Right atrium auricular region (tissue), 2 donors: Measurements from ENCODE around the gene RFXAP. TPM values are rescaled to one million over a fixed set of nuclear protein-coding genes. Genes with fewer than 3 reads are reported as not detected.

Source experiments
- DNase-seq: peaks from one replicate; pipeline ENCODE4 v3.0.0-alpha.2; 2019; ENCODE audit warnings: low spot score
- H3K27ac ChIP-seq, 2 donors: fragments of 200-600 bp; sonication (generic); 1 replicate in 1 of 2; 2 replicates in 1 of 2; pipeline ENCODE4 v1.5.1; 2016 to 2019
- H3K27me3 ChIP-seq, 2 donors: fragments of 200-600 bp; sonication (generic); one replicate each; pipeline versions ENCODE4 v1.5.1 to v1.6.0; 2017 to 2019
- H3K36me3 ChIP-seq: fragments of 200-600 bp; sonication (generic); one replicate; pipeline ENCODE4 v1.5.1; 2016
- H3K4me1 ChIP-seq, 2 donors: fragments of 200-600 bp; sonication (generic); one replicate each; pipeline versions ENCODE4 v1.5.1 to v1.6.0; 2017 to 2019
- H3K4me3 ChIP-seq, 2 donors: fragments of 200-600 bp; sonication (generic); 1 replicate in 1 of 2; 2 replicates in 1 of 2; pipeline ENCODE4 v1.5.1; 2017 to 2019; ENCODE audit warnings: mild to moderate bottlenecking in 1 of 2, moderate library complexity in 1 of 2
- H3K9me3 ChIP-seq, 2 donors: fragments of 200-600 bp; sonication (generic); one replicate each; pipeline ENCODE4 v1.5.1; 2019
- CTCF ChIP-seq, 2 donors: fragments of 200-600 bp; sonication (generic); IDR thresholded peaks; one replicate each; pipeline ENCODE4 v1.5.1; 2019; ENCODE audit warnings: antibody characterized with exemption in 2 of 2
- total RNA-seq, 2 donors: library from RNA; depleted of rRNA; stranded (reverse); fragments of >200 nt; gene quantifications; one replicate each; pipeline ENCODE4 v1.1.0, GENCODE V29; 2016

RFXAP gene
- total RNA-seq, 2 donors from 2014 or later, result 1.7 to 2.2 TPM

- Histone ChIP-seq H3K36me3 (no peaks in the 10 kb centered on the region), H3K27me3 (no peaks in the 10 kb centered on the region), H3K27ac (no peak overlapping the region), H3K9me3 (no peaks in the 10 kb centered on the region), H3K4me3 (no peak overlapping the region), H3K4me1 (no peaks in the 10 kb centered on the region)
- no peak for TF ChIP-seq CTCF (IDR thresholded peaks at IDR 0.05)
- no peak for DNase-seq
These were observed 30.0 kb upstream of the RFXAP start for GRCh38 chr13:36789061-36789460.

GRCh38 chr13:36789730-36790129 lies 29.3 kb upstream of the RFXAP start:
- no peak for TF ChIP-seq CTCF (IDR thresholded peaks at IDR 0.05)
- no peak overlapping the region for H3K27ac ChIP-seq
- no peaks in the 10 kb centered on the region for H3K27me3 ChIP-seq
- no peaks in the 10 kb centered on the region for H3K36me3 ChIP-seq
- H3K4me3 ChIP-seq, result no peak overlapping the region
- DNase-seq, result no peak
- no peaks in the 10 kb centered on the region for H3K4me1 ChIP-seq
- H3K9me3 ChIP-seq, result no peaks in the 10 kb centered on the region

GRCh38 chr13:36794706-36795105 lies 24.3 kb upstream of the RFXAP start:
- Histone ChIP-seq H3K36me3 (no peaks in the 10 kb centered on the region), H3K4me3 (no peak overlapping the region), H3K9me3 (no peaks in the 10 kb centered on the region), H3K4me1 (no peaks in the 10 kb centered on the region), H3K27ac (no peak overlapping the region), H3K27me3 (no peaks in the 10 kb centered on the region)
- DNase-seq, result no peak
- TF ChIP-seq CTCF (IDR thresholded peaks at IDR 0.05), result no peak

- H3K27me3 ChIP-seq, result no peaks in the 10 kb centered on the region
- DNase-seq, result no peak
- H3K9me3 ChIP-seq, result no peaks in the 10 kb centered on the region
- no peak for TF ChIP-seq CTCF (IDR thresholded peaks at IDR 0.05)
- H3K27ac ChIP-seq, result no peak overlapping the region
- H3K4me3 ChIP-seq, result no peak overlapping the region
- no peaks in the 10 kb centered on the region for H3K36me3 ChIP-seq
- no peaks in the 10 kb centered on the region for H3K4me1 ChIP-seq
These were observed 23.6 kb upstream of the RFXAP start for GRCh38 chr13:36795463-36795862.

- Histone ChIP-seq H3K9me3 (no peaks in the 10 kb centered on the region), H3K4me1 (no peaks in the 10 kb centered on the region), H3K27ac (no peak overlapping the region), H3K27me3 (no peaks in the 10 kb centered on the region), H3K4me3 (no peak overlapping the region), H3K36me3 (no peaks in the 10 kb centered on the region)
- no peak for TF ChIP-seq CTCF (IDR thresholded peaks at IDR 0.05)
- no peak for DNase-seq
These were observed 23.0 kb upstream of the RFXAP start for GRCh38 chr13:36796052-36796451.

GRCh38 chr13:36801035-36801434 lies 18.0 kb upstream of the RFXAP start:
- TF ChIP-seq CTCF (IDR thresholded peaks at IDR 0.05), result no peak
- H3K4me1 ChIP-seq, result no peaks in the 10 kb centered on the region
- no peak overlapping the region for H3K27ac ChIP-seq
- no peaks in the 10 kb centered on the region for H3K27me3 ChIP-seq
- no peaks in the 10 kb centered on the region for H3K9me3 ChIP-seq
- no peak for DNase-seq
- no peaks in the 10 kb centered on the region for H3K36me3 ChIP-seq
- H3K4me3 ChIP-seq, result no peak overlapping the region
